Measurements from ENCODE around the gene KCNIP1.

The KCNIP1 gene

GRCh38 chr5:170623576-170624181, 119.9 kb downstream of the KCNIP1 start:
- peak; percentile 5 for DNase-seq (ENCODE audit: extremely low read depth, low read depth)
- peak; percentile 48 for TF ChIP-seq CTCF (IDR thresholded peaks at IDR 0.05; ENCODE audit: low read depth, low read length)

DNA sequence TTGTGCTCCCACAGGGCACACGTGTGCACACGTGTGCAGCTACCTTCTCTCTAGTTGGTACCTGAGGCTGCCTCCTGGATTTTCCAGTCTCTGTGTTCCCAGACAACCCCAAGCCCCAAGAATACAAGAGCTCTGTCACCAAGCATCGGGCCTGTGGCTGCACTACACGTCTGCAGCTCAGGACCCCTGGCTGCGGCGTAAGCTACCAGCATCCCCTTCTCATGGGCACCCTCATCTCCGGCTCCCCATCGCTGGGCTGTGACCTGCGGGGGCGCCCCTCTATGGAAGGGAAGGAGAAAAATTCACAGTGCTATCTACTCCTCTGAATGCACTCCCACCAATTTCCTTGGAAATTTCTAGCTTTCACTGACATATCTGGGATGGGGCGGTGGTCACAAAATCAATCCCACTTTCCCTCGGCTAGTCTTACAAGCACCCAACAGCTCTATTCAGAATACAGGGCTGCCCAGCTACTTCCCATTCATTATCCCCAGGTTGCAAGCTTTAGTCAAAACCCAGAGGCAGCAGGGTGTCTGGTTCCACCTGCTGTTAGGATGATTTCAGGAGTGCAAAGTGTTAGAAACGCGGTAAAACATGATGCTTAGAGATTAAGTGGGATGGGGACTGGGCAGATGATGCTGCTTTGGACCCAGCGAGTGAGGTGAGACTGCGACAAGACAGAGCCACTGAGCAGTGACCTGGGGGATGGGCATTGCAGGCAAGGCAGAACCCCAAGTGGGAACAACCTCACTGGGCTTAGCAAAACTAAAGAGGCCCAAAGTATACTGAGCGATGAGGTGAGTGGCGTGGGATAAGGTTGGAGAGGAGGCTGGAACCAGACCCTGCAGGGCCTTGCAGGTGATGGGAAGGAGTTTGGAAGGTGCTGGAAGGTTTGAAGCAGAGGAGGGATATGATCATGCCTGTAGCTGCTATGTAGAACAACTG, 121.7 kb downstream of the KCNIP1 start:
- DNase-seq (ENCODE audit: extremely low read depth, low read depth) = no peak
- no peak for TF ChIP-seq CTCF (IDR thresholded peaks at IDR 0.05; ENCODE audit: low read depth, low read length)

DNA sequence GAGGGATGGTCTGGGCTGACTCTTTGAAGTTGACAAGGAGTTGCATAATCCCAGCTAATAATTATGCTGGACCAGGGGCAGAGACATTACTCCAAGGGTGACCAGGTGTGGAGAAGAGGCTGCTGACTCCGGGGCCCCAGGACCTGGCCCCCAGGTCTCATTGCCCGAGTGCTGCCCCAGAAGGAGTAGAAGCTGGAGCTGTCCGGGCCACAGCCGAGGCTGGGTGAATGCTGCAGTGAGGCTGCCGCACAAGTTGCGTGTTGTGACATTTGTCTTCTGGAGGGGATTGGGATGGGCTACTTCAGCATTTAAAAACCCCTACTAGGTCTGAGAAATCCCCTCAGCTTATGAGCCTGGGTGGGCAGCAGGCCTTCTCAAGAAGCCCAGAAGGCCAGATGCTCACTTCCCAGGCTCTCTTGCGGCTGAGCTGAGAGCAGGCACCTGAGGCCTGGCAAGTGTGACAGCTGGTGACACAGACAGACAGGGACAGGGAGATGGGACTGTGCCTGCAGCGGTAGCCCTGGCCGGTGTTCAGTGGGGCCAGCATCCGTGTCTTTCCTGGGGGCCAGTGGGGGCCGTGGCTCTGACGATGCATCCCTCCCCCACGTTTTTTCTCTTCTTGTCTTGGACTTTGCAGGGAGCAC, 122.8 kb downstream of the KCNIP1 start:
- TF ChIP-seq CTCF (IDR thresholded peaks at IDR 0.05; ENCODE audit: low read depth, low read length) = no peak
- DNase-seq (ENCODE audit: extremely low read depth, low read depth) = no peak

GRCh38 chr5:170627271-170627670, 123.5 kb downstream of the KCNIP1 start:
- TF ChIP-seq CTCF (IDR thresholded peaks at IDR 0.05; ENCODE audit: low read depth, low read length) = no peak
- no peak for DNase-seq (ENCODE audit: extremely low read depth, low read depth)

GRCh38 chr5:170628028-170628427, 124.2 kb downstream of the KCNIP1 start:
- no peak for TF ChIP-seq CTCF (IDR thresholded peaks at IDR 0.05; ENCODE audit: low read depth, low read length)
- DNase-seq (ENCODE audit: extremely low read depth, low read depth) = no peak

DNA sequence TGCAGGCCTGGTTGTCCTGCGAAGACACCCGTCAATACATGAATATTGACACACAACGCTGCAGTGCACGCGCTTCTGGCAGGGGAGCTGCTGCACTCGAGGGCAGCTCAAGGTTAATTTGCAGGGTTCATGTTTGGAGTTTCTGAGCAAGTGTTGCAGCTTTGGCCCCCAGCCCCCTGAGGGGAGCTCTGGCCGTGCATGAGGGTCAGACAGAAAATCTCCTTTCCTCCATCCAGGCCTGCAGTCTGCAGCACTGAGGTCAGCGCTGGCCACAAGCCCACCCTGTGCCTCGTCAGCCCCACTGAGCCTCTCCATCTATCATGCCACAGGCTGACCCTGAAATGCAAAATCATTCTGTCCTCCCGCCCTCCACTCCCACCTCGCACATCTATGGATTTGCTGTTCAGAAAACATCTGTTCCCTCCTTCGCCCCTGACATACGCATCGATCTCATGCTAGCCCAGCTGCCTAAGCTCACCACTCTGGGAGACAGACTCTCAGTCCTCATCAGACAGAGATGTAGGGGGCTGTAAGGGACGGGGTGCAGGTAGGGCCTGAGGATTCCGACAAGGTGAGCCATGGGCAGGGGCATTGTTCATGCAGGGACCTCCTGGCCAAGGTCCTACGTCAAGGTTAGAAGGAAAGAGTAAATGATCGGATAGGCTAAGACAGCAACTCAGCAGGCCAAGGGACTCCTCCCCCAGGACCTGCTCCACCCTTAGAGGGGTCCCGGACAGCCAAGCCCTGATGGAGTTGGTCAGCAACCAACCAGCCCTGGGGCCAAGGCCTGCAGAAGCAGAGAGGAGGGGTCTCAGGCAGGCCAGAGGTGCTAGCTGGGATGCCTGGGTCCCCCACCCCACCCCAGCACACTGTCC, 125.1 kb downstream of the KCNIP1 start:
- no peak for DNase-seq (ENCODE audit: extremely low read depth, low read depth)
- no peak for TF ChIP-seq CTCF (IDR thresholded peaks at IDR 0.05; ENCODE audit: low read depth, low read length)

Measured in AG09319 (cell line).